Measurements from ENCODE around the gene BBS9. TPM values are rescaled to one million over a fixed set of nuclear protein-coding genes. Genes with fewer than 3 reads are reported as not detected.

Gene BBS9
- total and polyA plus RNA-seq, 2 of the 4 experiments (the other 2 are of a cell fraction), result 7.9 to 9.5 TPM

GRCh38 chr7:33446551-33446950 is 317.2 kb downstream of the BBS9 start:
- dilution Hi-C loops (cut with HindIII; ENCODE audit: low sequenced_read_pairs, unreplicated experiment) (no loop called here), in situ Hi-C loops (cut with MboI; ENCODE audit: low sequenced_read_pairs) (no loop called here), intact Hi-C loops (cut with micrococcal nuclease) (no loop called here)
- Histone ChIP-seq H3K9me1 (ENCODE audit: insufficient read depth, low read length) (no peaks in the 10 kb centered on the region), H3K4me1 (ENCODE audit: control insufficient read depth, insufficient read depth, low read length) (no peaks in the 10 kb centered on the region), H3K14ac (replicated peaks; ENCODE audit: low read depth, low read length) (no peak overlapping the region), H4K5ac (ENCODE audit: low read depth, low read length) (no peak overlapping the region), H3K27me3 (ENCODE audit: control insufficient read depth, insufficient read depth, low read length) (no peaks in the 10 kb centered on the region), H3K27ac (ENCODE audit: insufficient read depth, low read length) (no peak overlapping the region), H3K36me3 (ENCODE audit: control insufficient read depth, insufficient read depth, low read length) (no peaks in the 10 kb centered on the region), H2AK9ac (replicated peaks; ENCODE audit: low read depth, low read length, poor library complexity) (no peak overlapping the region), H3K18ac (ENCODE audit: low read depth, low read length) (no peak overlapping the region), H3K79me1 (ENCODE audit: low read depth in 1 of 2, low read length in 2 of 2) (no peaks in the 10 kb centered on the region), H2BK15ac (ENCODE audit: low read depth, low read length) (no peak overlapping the region), H3K4me2 (ENCODE audit: low read depth, low read length) (no peak overlapping the region), H4K8ac (ENCODE audit: low read depth in 2 of 2, low read length in 2 of 2) (no peak overlapping the region), H3K4ac (ENCODE audit: low read depth, low read length) (no peak overlapping the region), H3K9me3 (ENCODE audit: control insufficient read depth, insufficient read depth, low read length) (no peaks in the 10 kb centered on the region), H4K20me1 (ENCODE audit: insufficient read depth, low read length) (no peaks in the 10 kb centered on the region), H3K56ac (ENCODE audit: extremely low read depth, insufficient read depth, low read length) (no peak overlapping the region), H2AK5ac (ENCODE audit: low read depth, low read length) (no peak overlapping the region), H3K4me3 (ENCODE audit: insufficient read depth, low read depth, low read length) (no peak overlapping the region), H3K9ac (ENCODE audit: low read depth, low read length) (no peak overlapping the region), H4K91ac (ENCODE audit: insufficient read depth, low read depth, low read length) (no peak overlapping the region), H2BK20ac (ENCODE audit: low read depth, low read length) (no peak overlapping the region), H2BK5ac (ENCODE audit: low read depth, low read length, poor library complexity, severe bottlenecking) (no peak overlapping the region), H3K23ac (ENCODE audit: low read depth, low read length) (no peak overlapping the region), H2BK120ac (ENCODE audit: low read depth, low read length) (no peak overlapping the region), H2AFZ (replicated peaks; ENCODE audit: low read length, poor library complexity) (no peak overlapping the region)
- TF ChIP-seq RCOR1 (IDR thresholded peaks at IDR 0.05; ENCODE audit: insufficient replicate concordance, low read length) (no peak), SMC3 (IDR thresholded peaks at IDR 0.05; ENCODE audit: low read depth, low read length) (no peak), MAFK (IDR thresholded peaks at IDR 0.05; ENCODE audit: low read depth, low read length) (no peak), RAD21 (IDR thresholded peaks at IDR 0.05; ENCODE audit: low read length) (no peak), POLR2A (IDR thresholded peaks at IDR 0.05; ENCODE audit: low read depth, low read length) (no peak), CTCF (conservative IDR thresholded peaks at IDR 0.05; ENCODE audit: low read depth, low read length) (no peak), CHD1 (IDR thresholded peaks at IDR 0.05; ENCODE audit: low read depth, low read length) (no peak), RFX5 (IDR thresholded peaks at IDR 0.05; ENCODE audit: low read depth, low read length) (no peak), MAZ (IDR thresholded peaks at IDR 0.05; ENCODE audit: borderline replicate concordance, low read depth, low read length) (no peak), MXI1 (IDR thresholded peaks at IDR 0.05; ENCODE audit: borderline replicate concordance, low read depth, low read length) (no peak), NFE2L2 (IDR thresholded peaks at IDR 0.05; ENCODE audit: low read depth, low read length) (no peak), FOS (IDR thresholded peaks at IDR 0.05; ENCODE audit: low read depth, low read length) (no peak), USF2 (IDR thresholded peaks at IDR 0.05; ENCODE audit: low read depth, low read length) (no peak), ELK1 (IDR thresholded peaks at IDR 0.05; ENCODE audit: borderline replicate concordance, low read depth, low read length) (no peak), BHLHE40 (IDR thresholded peaks at IDR 0.05; ENCODE audit: low read depth, low read length) (no peak), CEBPB (IDR thresholded peaks at IDR 0.05; ENCODE audit: low read depth, low read length) (no peak)
- ATAC-seq (ENCODE audit: low read depth) (no peak), DNase-seq (no peak)
- POLR2A ChIA-PET (ENCODE audit: unreplicated experiment), result no interaction called here
- CTCF ChIA-PET, result interaction anchor here (1.0 to 1.1 kb wide), 2 partner anchors 16 to 19 kb away, joined by 3 to 4 read pairs; no protein-coding TSS in a partner anchor
- WGBS, 2 experiments (ENCODE audit: extremely low coverage in 2 of 2, insufficient read length in 1 of 2), result no CpG with 5 or more reads among the region's 3 CpGs
- BruUV-seq (replicated peaks), result no TSS peak
